SK-N-SH treated with all-trans-retinoic acid at 6 μM for 48 hours (cell line): Measurements from ENCODE around the gene ARHGEF3.
"Not testable (repeated sequence)": the region's sequence is repeated elsewhere in the genome, so short reads cannot be mapped to it uniquely, and the experiment has no call there.

Source experiments
- BACH2 ChIP-seq: fragments of 250-450 bp; sonication (Bioruptor Pico); IDR thresholded peaks from 2 replicates; pipeline ENCODE4 v1.9.0; 2021; ENCODE audit warnings: mild to moderate bottlenecking, borderline replicate concordance
- ZNF8 ChIP-seq: fragments of 450-650 bp; formaldehyde crosslinking; IDR thresholded peaks from 2 replicates; pipeline ENCODE4 v1.5.0; 2020; ENCODE audit warnings: mild to moderate bottlenecking, moderate library complexity

- not testable (repeated sequence) for TF ChIP-seq ZNF8, BACH2 (CRISPR knock-in tag)
These were observed 109.0 kb downstream of the ARHGEF3 start for GRCh38 chr3:56692520-56693433.
